Measurements from ENCODE around the gene GGT7. TPM values are rescaled to one million over a fixed set of nuclear protein-coding genes. Genes with fewer than 3 reads are reported as not detected.

The GGT7 gene
- total and polyA plus RNA-seq, 4 donors: 3.7 to 8.1 (median 6.0) TPM

DNA sequence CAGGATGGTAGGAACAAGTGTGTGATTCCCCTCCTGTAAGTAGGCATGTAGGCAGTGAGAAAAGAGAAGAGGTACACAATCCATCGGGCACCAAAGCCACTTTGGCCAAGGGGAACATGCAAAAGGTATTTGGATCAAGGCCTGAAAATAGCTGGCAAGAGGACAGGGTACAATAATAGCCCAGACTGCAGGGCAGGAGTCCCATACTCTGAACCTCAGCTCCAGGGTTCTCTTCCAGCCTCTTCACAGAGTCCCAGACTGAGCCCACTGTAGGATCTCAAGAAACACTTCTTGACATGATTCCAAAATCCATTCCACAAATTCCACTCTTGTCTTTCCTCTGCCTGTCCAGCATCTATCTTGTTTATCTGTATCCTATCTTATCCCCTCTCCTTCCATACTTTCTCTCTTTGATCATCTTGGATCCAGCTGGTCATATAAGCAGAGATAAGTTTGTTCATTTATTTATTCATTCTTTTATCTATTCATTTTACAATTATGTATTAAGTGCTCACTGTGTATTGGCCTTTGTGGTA, 23.5 kb upstream of the GGT7 start:
- TF ChIP-seq TAF1 (conservative IDR thresholded peaks at IDR 0.05) (no peak), SP1 (IDR thresholded peaks at IDR 0.05) (peak; percentile 32), HNF4A (conservative IDR thresholded peaks at IDR 0.05) (peak; percentile 94 to 99), RAD21 (IDR thresholded peaks at IDR 0.05) (no peak), HNF4G (IDR thresholded peaks at IDR 0.05) (peak; percentile 80), RXRA (IDR thresholded peaks at IDR 0.05) (peak; percentile 56 to 64), NR2F2 (IDR thresholded peaks at IDR 0.05) (no peak), EGR1 (IDR thresholded peaks at IDR 0.05; ENCODE audit: low read depth in 2 of 2) (no peak), FOXA1 (IDR thresholded peaks at IDR 0.05) (no peak), YY1 (IDR thresholded peaks at IDR 0.05) (no peak), GABPA (IDR thresholded peaks at IDR 0.05 in 1 of 2, conservative IDR thresholded peaks at IDR 0.05 in 1 of 2) (no peak), FOXA2 (IDR thresholded peaks at IDR 0.05) (no peak), JUND (IDR thresholded peaks at IDR 0.05) (peak in 1 of 2 donors; percentile 49)
- TF ChIP-seq, protein P1, sequence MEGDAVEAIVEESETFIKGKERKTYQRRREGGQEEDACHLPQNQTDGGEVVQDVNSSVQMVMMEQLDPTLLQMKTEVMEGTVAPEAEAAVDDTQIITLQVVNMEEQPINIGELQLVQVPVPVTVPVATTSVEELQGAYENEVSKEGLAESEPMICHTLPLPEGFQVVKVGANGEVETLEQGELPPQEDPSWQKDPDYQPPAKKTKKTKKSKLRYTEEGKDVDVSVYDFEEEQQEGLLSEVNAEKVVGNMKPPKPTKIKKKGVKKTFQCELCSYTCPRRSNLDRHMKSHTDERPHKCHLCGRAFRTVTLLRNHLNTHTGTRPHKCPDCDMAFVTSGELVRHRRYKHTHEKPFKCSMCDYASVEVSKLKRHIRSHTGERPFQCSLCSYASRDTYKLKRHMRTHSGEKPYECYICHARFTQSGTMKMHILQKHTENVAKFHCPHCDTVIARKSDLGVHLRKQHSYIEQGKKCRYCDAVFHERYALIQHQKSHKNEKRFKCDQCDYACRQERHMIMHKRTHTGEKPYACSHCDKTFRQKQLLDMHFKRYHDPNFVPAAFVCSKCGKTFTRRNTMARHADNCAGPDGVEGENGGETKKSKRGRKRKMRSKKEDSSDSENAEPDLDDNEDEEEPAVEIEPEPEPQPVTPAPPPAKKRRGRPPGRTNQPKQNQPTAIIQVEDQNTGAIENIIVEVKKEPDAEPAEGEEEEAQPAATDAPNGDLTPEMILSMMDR (IDR thresholded peaks at IDR 0.05; ENCODE audit: low read depth, low read length, missing input control): no peak
- TF ChIP-seq, protein P2, sequence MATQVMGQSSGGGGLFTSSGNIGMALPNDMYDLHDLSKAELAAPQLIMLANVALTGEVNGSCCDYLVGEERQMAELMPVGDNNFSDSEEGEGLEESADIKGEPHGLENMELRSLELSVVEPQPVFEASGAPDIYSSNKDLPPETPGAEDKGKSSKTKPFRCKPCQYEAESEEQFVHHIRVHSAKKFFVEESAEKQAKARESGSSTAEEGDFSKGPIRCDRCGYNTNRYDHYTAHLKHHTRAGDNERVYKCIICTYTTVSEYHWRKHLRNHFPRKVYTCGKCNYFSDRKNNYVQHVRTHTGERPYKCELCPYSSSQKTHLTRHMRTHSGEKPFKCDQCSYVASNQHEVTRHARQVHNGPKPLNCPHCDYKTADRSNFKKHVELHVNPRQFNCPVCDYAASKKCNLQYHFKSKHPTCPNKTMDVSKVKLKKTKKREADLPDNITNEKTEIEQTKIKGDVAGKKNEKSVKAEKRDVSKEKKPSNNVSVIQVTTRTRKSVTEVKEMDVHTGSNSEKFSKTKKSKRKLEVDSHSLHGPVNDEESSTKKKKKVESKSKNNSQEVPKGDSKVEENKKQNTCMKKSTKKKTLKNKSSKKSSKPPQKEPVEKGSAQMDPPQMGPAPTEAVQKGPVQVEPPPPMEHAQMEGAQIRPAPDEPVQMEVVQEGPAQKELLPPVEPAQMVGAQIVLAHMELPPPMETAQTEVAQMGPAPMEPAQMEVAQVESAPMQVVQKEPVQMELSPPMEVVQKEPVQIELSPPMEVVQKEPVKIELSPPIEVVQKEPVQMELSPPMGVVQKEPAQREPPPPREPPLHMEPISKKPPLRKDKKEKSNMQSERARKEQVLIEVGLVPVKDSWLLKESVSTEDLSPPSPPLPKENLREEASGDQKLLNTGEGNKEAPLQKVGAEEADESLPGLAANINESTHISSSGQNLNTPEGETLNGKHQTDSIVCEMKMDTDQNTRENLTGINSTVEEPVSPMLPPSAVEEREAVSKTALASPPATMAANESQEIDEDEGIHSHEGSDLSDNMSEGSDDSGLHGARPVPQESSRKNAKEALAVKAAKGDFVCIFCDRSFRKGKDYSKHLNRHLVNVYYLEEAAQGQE (IDR thresholded peaks at IDR 0.05): no peak
- TF ChIP-seq, protein P3, sequence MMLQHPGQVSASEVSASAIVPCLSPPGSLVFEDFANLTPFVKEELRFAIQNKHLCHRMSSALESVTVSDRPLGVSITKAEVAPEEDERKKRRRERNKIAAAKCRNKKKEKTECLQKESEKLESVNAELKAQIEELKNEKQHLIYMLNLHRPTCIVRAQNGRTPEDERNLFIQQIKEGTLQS (IDR thresholded peaks at IDR 0.05): no peak
- TF ChIP-seq, protein P4, sequence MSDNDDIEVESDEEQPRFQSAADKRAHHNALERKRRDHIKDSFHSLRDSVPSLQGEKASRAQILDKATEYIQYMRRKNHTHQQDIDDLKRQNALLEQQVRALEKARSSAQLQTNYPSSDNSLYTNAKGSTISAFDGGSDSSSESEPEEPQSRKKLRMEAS (IDR thresholded peaks at IDR 0.05): no peak
- TF ChIP-seq, protein P5, sequence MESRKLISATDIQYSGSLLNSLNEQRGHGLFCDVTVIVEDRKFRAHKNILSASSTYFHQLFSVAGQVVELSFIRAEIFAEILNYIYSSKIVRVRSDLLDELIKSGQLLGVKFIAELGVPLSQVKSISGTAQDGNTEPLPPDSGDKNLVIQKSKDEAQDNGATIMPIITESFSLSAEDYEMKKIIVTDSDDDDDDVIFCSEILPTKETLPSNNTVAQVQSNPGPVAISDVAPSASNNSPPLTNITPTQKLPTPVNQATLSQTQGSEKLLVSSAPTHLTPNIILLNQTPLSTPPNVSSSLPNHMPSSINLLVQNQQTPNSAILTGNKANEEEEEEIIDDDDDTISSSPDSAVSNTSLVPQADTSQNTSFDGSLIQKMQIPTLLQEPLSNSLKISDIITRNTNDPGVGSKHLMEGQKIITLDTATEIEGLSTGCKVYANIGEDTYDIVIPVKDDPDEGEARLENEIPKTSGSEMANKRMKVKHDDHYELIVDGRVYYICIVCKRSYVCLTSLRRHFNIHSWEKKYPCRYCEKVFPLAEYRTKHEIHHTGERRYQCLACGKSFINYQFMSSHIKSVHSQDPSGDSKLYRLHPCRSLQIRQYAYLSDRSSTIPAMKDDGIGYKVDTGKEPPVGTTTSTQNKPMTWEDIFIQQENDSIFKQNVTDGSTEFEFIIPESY (IDR thresholded peaks at IDR 0.05): no peak
- Histone ChIP-seq H3K27ac (ENCODE audit: low read depth in 1 of 2, low read length in 2 of 2) (no peak overlapping the region), H3K9me3 (ENCODE audit: control insufficient read depth in 4 of 4, low read length in 3 of 4) (no peaks in the 10 kb centered on the region), H3K9ac (ENCODE audit: low read depth in 1 of 2, low read length in 2 of 2) (no peak overlapping the region), H3K4me3 (ENCODE audit: low read depth in 1 of 3, low read length in 3 of 3) (no peak overlapping the region), H3K4me1 (ENCODE audit: control insufficient read depth in 4 of 4, insufficient read depth in 4 of 4, low read length in 3 of 4) (peaks cover 2 to 19% (median 16%) of the 10 kb centered on the region in 4 donors), H3K27me3 (ENCODE audit: control insufficient read depth in 4 of 4, insufficient read depth in 4 of 4, low read length in 3 of 4) (no peaks in the 10 kb centered on the region), H3K36me3 (ENCODE audit: control insufficient read depth in 4 of 4, insufficient read depth in 3 of 4, low read depth in 1 of 4, low read length in 3 of 4) (peaks cover 0 to 3% (median 1%) of the 10 kb centered on the region in 4 donors)
- no peak for DNase-seq (ENCODE audit: low spot score)
- WGBS: 34% methylated on average over 1 of the region's 1 CpG

All from liver (tissue), 9 donors.